Endothelial cell of umbilical vein (primary cell): ENCODE results near the gene VAV2. TPM values are rescaled to one million over a fixed set of nuclear protein-coding genes. Genes with fewer than 3 reads are reported as not detected.

ENCODE experiments used
- BruUV-seq: library from RNA; stranded (reverse); fragments of 400-500 nt; replicated peaks from 2 replicates; lab custom pipeline; 2021; lab: Mats Ljungman, UMichigan
- CTCF ChIA-PET: fragments of 300-600, 350-600 bp; sonication (Branson Sonifier 250); formaldehyde crosslinking; loops from one replicate; lab custom pipeline; 2021; ENCODE audit warnings: antibody characterized with exemption, inconsistent platforms; lab: Charles Lee
- POLR2A ChIA-PET: fragments of 300-600, 350-600 bp; sonication (Branson Sonifier 250); formaldehyde crosslinking; loops from one replicate; lab custom pipeline; 2021; ENCODE audit warnings: antibody characterized with exemption, inconsistent platforms; lab: Charles Lee
- DNase-seq: peaks from one replicate; pipeline ENCODE4 v3.0.0-alpha.2; 2011; ENCODE audit warnings: low read depth, low spot score
- FAIRE-seq: peaks from 2 replicates; lab custom pipeline; 2011; peaks lifted over from hg19 to GRCh38; lab: Jason Lieb, UNC
- H2AFZ ChIP-seq: 2 replicates; pipeline ENCODE4 v1.6.0; 2012; ENCODE audit warnings: low read depth, low read length, control low read depth, inconsistent platforms
- H3K27ac ChIP-seq: 2 replicates; pipeline ENCODE4 v1.5.1; 2011; ENCODE audit warnings: low read depth, mild to moderate bottlenecking, control low read depth, low read length, moderate library complexity; ENCODE audit not compliant: insufficient read depth
- H3K27me3 ChIP-seq, 2 experiments: 2 replicates each; pipeline versions ENCODE4 v1.6.0 to v1.6.1; 2011; ENCODE audit warnings: low read length in 2 of 2, mixed read lengths in 1 of 2; ENCODE audit not compliant: control insufficient read depth in 2 of 2, insufficient read depth in 2 of 2
- H3K36me3 ChIP-seq, 2 experiments: 2 replicates in 1 of 2; 3 replicates in 1 of 2; pipeline ENCODE4 v1.5.1; 2011; ENCODE audit warnings: low read length in 2 of 2, mild to moderate bottlenecking in 1 of 2, moderate library complexity in 1 of 2; ENCODE audit not compliant: control insufficient read depth in 2 of 2, insufficient read depth in 2 of 2; ENCODE audit errors: extremely low read depth in 1 of 2
- H3K4me1 ChIP-seq: 3 replicates; pipeline ENCODE4 v1.5.1; 2011; ENCODE audit warnings: mild to moderate bottlenecking, low read length; ENCODE audit not compliant: control insufficient read depth, insufficient read depth; ENCODE audit errors: extremely low read depth
- H3K4me2 ChIP-seq: 2 replicates; pipeline ENCODE4 v1.6.1; 2011; ENCODE audit warnings: low read length, control low read depth, mixed read lengths; ENCODE audit not compliant: insufficient read depth
- H3K4me3 ChIP-seq, 3 experiments: fragments of 200-600 bp in 1 of 3; sonication (generic), shearing (Covaris generic) in 1 of 3; replicated peaks in 1 of 3; 2 replicates each; pipeline ENCODE4 v1.5.1; 2011 to 2016; ENCODE audit warnings: control low read depth in 3 of 3, low read length in 3 of 3, mild to moderate bottlenecking in 2 of 3, inconsistent platforms in 1 of 3, low read depth in 1 of 3, moderate library complexity in 1 of 3; ENCODE audit not compliant: insufficient read depth in 1 of 3
- H3K79me2 ChIP-seq: 2 replicates; pipeline ENCODE4 v1.6.0; 2012; ENCODE audit warnings: low read length, inconsistent platforms; ENCODE audit not compliant: control insufficient read depth, insufficient read depth
- H3K9ac ChIP-seq: replicated peaks from 2 replicates; pipeline ENCODE3; 2011; ENCODE audit warnings: low read length, control low read depth; ENCODE audit not compliant: insufficient read depth; ENCODE audit errors: extremely low read depth
- H3K9me1 ChIP-seq: replicated peaks from 3 replicates; pipeline ENCODE4 v1.6.0; 2011; ENCODE audit warnings: mild to moderate bottlenecking, low read length; ENCODE audit not compliant: control insufficient read depth, insufficient read depth; ENCODE audit errors: extremely low read depth
- H3K9me3 ChIP-seq: replicated peaks from 2 replicates; pipeline ENCODE4 v1.5.1; 2012; ENCODE audit warnings: low read length, inconsistent platforms; ENCODE audit not compliant: control insufficient read depth, insufficient read depth
- H4K20me1 ChIP-seq: replicated peaks from 2 replicates; pipeline ENCODE3; 2011; ENCODE audit warnings: mild to moderate bottlenecking, low read length; ENCODE audit not compliant: control insufficient read depth, insufficient read depth; ENCODE audit errors: extremely low read depth
- EZH2 ChIP-seq: IDR thresholded peaks from 2 replicates; pipeline ENCODE4 v1.6.1; 2012; ENCODE audit warnings: borderline replicate concordance, low read depth, mild to moderate bottlenecking, moderate library complexity, low read length, inconsistent platforms; ENCODE audit not compliant: severe bottlenecking
- FOS ChIP-seq: IDR thresholded peaks from 2 replicates; pipeline ENCODE4 v1.6.1; 2011; ENCODE audit warnings: mild to moderate bottlenecking, low read length, moderate library complexity, borderline replicate concordance; ENCODE audit not compliant: insufficient read depth
- GATA2 ChIP-seq: IDR thresholded peaks from 2 replicates; pipeline ENCODE4 v1.7.0; 2011; ENCODE audit warnings: low read depth, mild to moderate bottlenecking, moderate library complexity, mixed read lengths, low read length; ENCODE audit not compliant: insufficient read length, insufficient read depth
- JUN ChIP-seq: IDR thresholded peaks from 2 replicates; pipeline ENCODE4 v1.6.1; 2011; ENCODE audit warnings: borderline replicate concordance, low read depth; ENCODE audit not compliant: insufficient read length, insufficient read depth
- MYC ChIP-seq: IDR thresholded peaks from one replicate; pipeline ENCODE4 v1.6.1; 2011; ENCODE audit warnings: mild to moderate bottlenecking, low read depth, low read length
- POLR2A ChIP-seq: IDR thresholded peaks from 2 replicates; pipeline ENCODE4 v1.6.1; 2012; ENCODE audit warnings: low read depth, mild to moderate bottlenecking, control low read depth, low read length
- POLR2AphosphoS5 ChIP-seq: IDR thresholded peaks from 2 replicates; pipeline ENCODE4 v1.6.1; 2012; ENCODE audit warnings: low read depth, mild to moderate bottlenecking, control low read depth, low read length, moderate library complexity; ENCODE audit not compliant: insufficient read depth
- dilution Hi-C: fragments of 300-500 bp; cut with MboI; formaldehyde crosslinking; loops from one replicate; pipeline ENCODE4 v1.15.0; 2019; ENCODE audit warnings: low sequenced_read_pairs; ENCODE audit not compliant: extremely low pct_ligation_motif_present
- intact Hi-C: fragments of 100-400 bp; cut with micrococcal nuclease; formaldehyde crosslinking; loops from one replicate; pipeline ENCODE4 v1.10.0; 2022
- polyA plus RNA-seq, 4 experiments: library from polyadenylated mRNA; depleted of rRNA in 3 of 4; stranded (reverse) in 3 of 4; unstranded in 1 of 4; fragments of >200 nt; gene quantifications; 2 replicates each; pipeline versions ENCODE4 v1.2.1 to v1.2.3, GENCODE V29; 2011 to 2012; ENCODE audit warnings: missing spikeins in 1 of 4
- total RNA-seq: library from RNA; stranded (reverse); gene quantifications from 2 replicates; pipeline ENCODE4 v1.2.3, GENCODE V29; 2021
- TF ChIP-seq, protein P1 (sequence below), 2 donors: IDR thresholded peaks; 1 replicate in 1 of 2; 2 replicates in 1 of 2; pipeline ENCODE4 v1.5.1; 2011; ENCODE audit warnings: low read length in 2 of 2, mild to moderate bottlenecking in 2 of 2, moderate library complexity in 2 of 2, control low read depth in 1 of 2, inconsistent platforms in 1 of 2, low read depth in 1 of 2; ENCODE audit not compliant: insufficient read depth in 1 of 2; ENCODE audit errors: extremely low read depth in 1 of 2
- TF ChIP-seq, protein P2 (sequence below): IDR thresholded peaks from 2 replicates; pipeline ENCODE4 v1.6.1; 2011; ENCODE audit not compliant: insufficient read depth, insufficient read length

Gene VAV2
- total and polyA plus RNA-seq, 2 donors (not counting 3 experiments of a cell fraction or from before 2014, with no cell fraction given), result 10.6 to 30.6 TPM

DNA sequence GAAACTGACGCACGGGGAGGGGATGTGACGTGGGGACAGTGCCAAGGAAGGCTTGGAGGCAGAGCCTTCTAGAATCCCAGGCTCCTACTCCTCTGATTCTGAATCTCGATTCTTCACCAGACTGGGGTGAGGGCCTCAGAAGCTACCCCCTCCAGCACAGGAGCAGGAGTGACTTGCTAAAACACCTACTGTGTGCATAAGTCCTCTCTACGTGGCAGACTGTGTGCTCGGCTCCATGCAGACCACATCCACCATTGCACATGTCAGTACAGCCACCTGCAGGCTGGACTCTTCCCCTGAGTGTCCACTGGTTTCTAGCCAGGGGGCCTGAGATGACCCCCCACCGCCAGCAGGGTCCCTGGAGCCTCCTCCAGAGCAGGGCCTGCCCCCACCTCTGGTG lies 182.8 kb downstream of the VAV2 start:
- ChIA-PET POLR2A (no interaction called here), CTCF (no interaction called here)
- Histone ChIP-seq H3K4me1 (no peaks in the 10 kb centered on the region), H3K27me3 (no peaks in the 10 kb centered on the region), H3K9me1 (no peaks in the 10 kb centered on the region), H2AFZ (no peak overlapping the region), H3K9me3 (no peaks in the 10 kb centered on the region), H3K79me2 (no peaks in the 10 kb centered on the region), H3K4me2 (no peak overlapping the region), H3K4me3 (no peak overlapping the region), H3K36me3 (peaks cover 0 to 16% of the 10 kb centered on the region in 2 experiments), H3K27ac (no peak overlapping the region), H4K20me1 (no peaks in the 10 kb centered on the region), H3K9ac (no peak overlapping the region)
- DNase-seq (no peak), FAIRE-seq (no peak)
- intact Hi-C loops, result no loop called here
- TF ChIP-seq EZH2, result no peak
- BruUV-seq, result no TSS peak
- dilution Hi-C loops, result no loop called here

DNA sequence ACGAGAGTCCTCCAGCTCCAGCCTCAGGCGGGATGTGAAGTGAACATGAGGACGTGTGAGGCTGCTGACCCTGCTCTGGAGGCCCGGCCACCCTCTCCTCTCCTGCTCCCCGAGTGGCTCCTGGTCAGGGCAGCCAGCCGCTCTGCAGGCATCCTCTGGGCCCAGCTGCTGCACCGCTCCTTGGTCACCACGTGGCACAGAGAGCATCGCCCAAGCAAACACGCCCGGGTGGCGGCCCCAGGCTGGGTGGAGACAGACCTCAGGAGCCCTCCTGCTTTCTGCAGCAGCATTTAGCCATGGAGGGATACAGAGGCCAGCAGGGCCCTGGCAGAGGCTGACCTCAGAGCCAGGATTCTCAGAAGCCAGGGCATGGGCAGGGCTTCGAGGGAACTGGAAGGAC lies 184.3 kb downstream of the VAV2 start:
- CTCF ChIA-PET, result interaction anchor here (1.2 kb wide), 1 partner anchor 185 kb away, joined by 3 read pairs; no protein-coding TSS in a partner anchor
- no peak for FAIRE-seq
- Histone ChIP-seq H3K36me3 (peaks cover 0 to 20% of the 10 kb centered on the region in 2 experiments), H3K4me2 (no peak overlapping the region), H2AFZ (no peak overlapping the region), H3K9me1 (no peaks in the 10 kb centered on the region), H4K20me1 (no peaks in the 10 kb centered on the region), H3K27me3 (no peaks in the 10 kb centered on the region), H3K4me1 (no peaks in the 10 kb centered on the region), H3K9ac (no peak overlapping the region), H3K27ac (no peak overlapping the region), H3K4me3 (no peak overlapping the region), H3K9me3 (no peaks in the 10 kb centered on the region), H3K79me2 (no peaks in the 10 kb centered on the region)
- BruUV-seq, result no TSS peak
- dilution Hi-C loops, result no loop called here
- POLR2A ChIA-PET, result no interaction called here
- DNase-seq, result no peak
- TF ChIP-seq EZH2 (no peak), GATA2 (no peak), MYC (no peak), FOS (no peak), POLR2AphosphoS5 (no peak), POLR2A (no peak), JUN (no peak)
- TF ChIP-seq, protein P1, sequence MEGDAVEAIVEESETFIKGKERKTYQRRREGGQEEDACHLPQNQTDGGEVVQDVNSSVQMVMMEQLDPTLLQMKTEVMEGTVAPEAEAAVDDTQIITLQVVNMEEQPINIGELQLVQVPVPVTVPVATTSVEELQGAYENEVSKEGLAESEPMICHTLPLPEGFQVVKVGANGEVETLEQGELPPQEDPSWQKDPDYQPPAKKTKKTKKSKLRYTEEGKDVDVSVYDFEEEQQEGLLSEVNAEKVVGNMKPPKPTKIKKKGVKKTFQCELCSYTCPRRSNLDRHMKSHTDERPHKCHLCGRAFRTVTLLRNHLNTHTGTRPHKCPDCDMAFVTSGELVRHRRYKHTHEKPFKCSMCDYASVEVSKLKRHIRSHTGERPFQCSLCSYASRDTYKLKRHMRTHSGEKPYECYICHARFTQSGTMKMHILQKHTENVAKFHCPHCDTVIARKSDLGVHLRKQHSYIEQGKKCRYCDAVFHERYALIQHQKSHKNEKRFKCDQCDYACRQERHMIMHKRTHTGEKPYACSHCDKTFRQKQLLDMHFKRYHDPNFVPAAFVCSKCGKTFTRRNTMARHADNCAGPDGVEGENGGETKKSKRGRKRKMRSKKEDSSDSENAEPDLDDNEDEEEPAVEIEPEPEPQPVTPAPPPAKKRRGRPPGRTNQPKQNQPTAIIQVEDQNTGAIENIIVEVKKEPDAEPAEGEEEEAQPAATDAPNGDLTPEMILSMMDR (IDR thresholded peaks at IDR 0.05; ENCODE audit: extremely low read depth in 1 of 2, insufficient read depth in 1 of 2, low read depth in 1 of 2, low read length in 2 of 2), result no peak
- TF ChIP-seq, protein P2, sequence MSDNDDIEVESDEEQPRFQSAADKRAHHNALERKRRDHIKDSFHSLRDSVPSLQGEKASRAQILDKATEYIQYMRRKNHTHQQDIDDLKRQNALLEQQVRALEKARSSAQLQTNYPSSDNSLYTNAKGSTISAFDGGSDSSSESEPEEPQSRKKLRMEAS, result no peak
- intact Hi-C loops, result no loop called here
